ENCODE results near the gene FALEC.
A peak's percentile ranks its signal among the peaks of the same experiment; 100 is the strongest.

Gene FALEC

DNA sequence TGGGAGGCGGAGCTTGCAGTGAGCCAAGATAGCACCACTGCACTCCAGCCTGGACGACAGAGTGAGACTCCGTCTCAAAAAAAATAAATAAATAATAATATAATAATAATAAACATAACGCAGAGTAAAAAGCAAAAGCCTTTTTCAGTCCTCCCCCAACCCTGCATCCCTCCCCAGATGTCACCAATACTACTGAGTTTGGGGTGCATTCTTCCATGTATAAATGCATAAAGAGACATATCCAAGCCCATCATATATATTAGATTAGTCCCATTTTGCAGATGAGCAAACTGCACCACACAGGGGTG is 32.7 kb downstream of the FALEC start:
- no peak for DNase-seq

DNA sequence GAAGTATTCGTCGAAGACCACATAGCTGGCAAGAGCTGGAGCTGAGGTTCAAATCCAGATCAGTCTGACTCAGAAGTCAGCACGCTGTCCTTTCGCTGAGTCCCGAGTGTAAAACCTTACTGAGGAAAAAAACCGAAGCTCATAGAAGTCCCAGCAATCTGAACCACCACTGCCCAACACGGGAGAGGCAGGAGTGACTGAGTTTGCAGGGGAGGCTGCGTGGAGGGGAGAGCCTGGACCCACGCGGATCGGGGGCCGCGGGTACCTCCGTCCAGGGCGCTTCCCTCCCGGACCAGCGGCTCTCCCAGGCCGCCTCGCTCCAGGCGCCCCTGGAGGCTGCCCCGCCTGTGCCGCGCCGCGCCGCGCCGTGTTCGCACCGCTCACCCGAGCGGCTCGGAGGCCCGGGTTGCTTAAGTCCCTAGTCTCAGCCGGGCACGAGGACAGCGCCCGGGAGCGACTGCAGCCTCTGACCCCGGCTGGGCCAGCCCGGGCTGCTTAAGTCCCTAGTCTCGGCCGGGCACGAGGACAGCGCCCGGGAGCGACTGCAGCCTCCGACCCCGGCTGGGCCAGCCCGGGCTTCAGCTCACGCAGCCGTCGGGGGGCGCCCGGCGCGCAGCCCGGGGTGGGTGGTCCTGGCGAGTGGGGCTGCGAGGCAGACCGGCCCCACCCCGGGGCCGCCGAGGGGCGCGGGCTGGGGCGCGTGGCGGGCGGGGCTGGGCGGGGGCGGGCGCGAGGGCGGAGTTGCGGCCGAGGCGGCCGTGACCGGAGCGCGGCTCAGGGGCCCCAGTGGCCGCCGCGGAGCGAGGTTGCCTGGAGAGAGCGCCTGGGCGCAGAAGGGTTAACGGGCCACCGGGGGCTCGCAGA is 33.3 kb downstream of the FALEC start, which contains the start of gene ADAMTSL4:
Gene ADAMTSL4, plus strand, starts transcription at position 777 of the 864 bp plus-strand sequence. CDS start 2,881 bp downstream, outside the sequence.
- no peak for DNase-seq

DNA sequence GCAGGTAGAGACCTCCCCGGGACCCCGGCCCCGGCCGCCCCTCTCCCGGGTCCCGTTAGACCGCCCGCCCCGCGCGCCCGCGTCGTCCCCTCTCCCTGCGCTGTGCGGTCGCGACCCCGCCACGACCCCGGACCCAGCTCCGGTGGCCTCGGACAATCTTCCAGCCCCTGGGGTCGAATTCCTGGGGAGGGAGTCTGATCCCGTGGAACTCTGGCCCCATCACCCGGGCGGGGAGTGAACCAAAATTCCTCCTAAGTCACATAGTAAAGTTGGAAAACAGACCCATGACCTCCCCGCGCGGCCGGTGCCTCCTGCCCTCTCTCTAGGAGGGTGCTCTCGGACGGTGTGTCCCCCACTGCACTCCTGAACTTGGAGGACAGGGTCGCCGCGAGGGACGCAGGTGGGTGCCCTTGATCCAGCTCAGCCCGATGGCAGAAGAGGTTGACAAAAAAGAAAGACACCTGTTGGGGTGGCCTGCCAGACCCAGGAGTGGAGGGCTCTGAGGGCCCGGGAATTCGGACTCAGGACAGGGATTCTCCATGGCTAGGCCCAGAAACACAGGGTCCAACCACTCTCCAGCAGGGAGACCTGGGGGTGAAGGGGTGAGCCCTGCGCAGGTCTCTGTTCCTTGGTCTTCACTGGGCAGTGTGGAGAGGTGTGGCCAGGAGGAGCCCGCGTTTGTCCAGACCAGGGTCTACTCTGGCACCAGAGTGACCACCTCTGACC is 34.1 kb downstream of the FALEC start:
- no peak for DNase-seq

DNA sequence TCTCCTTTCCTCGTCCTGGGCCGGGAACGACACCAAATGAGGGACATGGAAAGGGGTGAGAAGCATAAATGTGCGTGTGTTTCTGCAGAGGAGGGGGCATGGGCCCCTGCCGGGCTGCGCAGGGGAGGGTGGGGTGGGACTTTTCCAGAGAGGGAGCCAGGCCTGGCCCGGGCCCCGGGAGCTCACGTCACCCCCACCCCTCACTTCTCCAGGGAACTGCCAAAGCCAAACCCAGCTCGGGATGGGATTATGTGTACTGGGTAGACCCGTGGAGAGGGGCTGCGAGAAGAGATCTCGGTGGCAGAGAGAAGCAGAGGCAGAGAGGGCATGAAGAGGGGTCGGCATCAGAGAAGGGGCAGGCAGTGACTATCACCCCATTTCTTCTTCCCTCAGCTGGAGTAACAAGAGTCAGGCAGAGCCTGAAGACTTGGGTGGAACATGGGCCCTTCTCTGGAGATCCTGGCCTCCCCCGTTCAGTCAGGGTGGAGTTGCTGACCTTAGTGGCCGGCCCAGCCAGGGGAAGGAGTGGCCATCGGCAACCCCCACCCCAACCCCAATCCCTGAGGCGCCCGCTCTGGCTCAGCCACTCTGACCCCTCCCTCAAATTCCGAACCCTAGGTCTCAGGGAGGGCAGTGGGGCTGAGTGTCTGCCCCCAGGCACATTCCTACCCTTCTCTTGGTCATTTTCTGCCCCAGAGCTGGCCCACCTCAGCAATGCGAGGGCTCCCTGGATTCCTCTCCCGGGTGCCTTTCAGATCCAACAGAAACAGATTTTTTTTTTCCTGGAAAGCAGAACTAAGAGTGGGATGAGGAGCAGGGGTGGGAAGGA is 34.9 kb downstream of the FALEC start:
- no peak for DNase-seq

DNA sequence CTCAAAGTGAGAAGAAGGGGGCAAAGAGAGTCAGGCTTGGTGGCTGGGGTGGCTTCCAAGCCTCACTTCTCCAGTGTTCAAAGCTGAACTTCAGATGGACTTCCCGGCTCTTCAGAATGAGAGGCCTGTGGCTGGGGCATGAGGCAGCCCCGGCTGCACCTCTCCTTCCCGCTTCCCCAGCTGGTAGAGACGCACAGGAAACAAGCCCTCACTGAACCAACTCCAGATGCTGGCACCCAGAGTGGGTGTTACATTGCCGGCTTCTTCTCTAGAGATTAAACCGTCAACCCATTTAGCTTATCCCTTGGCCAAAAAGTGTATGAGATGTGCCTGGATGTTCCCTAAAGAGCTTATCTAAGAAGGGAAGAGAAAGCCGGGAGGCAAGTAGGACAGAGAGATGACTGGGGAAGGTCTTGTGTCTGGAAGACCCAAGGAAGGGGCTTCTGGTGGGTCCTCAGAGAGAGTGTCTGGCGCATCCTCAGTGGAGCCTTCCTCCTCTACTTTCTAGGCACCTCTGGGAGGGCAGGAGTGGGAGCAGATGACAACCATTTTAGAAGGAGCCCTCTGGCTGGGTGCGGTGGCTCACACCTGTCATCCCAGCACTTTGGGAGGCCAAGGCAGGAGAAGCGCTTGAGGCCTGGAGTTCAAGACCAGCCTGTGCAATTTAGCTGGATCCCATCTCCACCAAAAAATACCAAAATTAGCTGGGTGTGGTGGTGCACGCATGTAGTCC is 35.7 kb downstream of the FALEC start:
- DNase-seq, result no peak

DNA sequence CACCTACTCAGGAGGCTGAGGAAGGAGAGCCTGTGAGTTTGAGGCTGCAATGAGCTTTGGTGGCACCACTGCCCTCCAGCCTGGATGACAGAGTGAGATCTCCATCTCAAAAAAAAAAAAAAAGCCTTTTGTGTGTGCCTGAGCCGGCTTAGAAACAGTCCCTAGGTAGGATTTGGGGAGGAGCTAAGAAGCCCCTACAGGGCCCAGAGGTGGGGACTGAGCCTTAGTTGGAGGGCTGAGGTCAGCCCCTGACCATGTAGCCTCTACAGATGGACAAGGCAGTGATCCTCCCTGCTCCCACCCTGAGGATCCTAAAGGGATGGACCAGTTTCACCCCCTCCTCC is 36.2 kb downstream of the FALEC start:
- DNase-seq, result no peak

- no peak for DNase-seq
These were observed 36.8 kb downstream of the FALEC start for GRCh38 chr1:150552128-150552910.

DNA sequence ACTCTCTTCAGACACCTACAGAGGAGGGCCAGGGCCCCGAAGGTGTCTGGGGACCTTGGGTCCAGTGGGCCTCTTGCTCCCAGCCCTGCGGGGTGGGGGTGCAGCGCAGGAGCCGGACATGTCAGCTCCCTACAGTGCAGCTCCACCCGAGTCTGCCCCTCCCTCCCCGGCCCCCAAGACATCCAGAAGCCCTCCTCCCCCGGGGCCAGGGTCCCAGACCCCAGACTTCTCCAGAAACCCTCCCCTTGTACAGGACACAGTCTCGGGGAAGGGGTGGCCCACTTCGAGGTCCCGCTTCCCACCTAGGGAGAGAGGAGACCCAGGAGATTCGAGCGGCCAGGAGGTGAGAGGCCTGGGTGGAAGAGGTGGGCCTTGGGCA is 37.3 kb downstream of the FALEC start:
- DNase-seq, result no peak

- no peak for DNase-seq
These were observed 38.0 kb downstream of the FALEC start for GRCh38 chr1:150553392-150554085.

- no peak for DNase-seq
These were observed 38.5 kb downstream of the FALEC start for GRCh38 chr1:150554086-150554452.

DNA sequence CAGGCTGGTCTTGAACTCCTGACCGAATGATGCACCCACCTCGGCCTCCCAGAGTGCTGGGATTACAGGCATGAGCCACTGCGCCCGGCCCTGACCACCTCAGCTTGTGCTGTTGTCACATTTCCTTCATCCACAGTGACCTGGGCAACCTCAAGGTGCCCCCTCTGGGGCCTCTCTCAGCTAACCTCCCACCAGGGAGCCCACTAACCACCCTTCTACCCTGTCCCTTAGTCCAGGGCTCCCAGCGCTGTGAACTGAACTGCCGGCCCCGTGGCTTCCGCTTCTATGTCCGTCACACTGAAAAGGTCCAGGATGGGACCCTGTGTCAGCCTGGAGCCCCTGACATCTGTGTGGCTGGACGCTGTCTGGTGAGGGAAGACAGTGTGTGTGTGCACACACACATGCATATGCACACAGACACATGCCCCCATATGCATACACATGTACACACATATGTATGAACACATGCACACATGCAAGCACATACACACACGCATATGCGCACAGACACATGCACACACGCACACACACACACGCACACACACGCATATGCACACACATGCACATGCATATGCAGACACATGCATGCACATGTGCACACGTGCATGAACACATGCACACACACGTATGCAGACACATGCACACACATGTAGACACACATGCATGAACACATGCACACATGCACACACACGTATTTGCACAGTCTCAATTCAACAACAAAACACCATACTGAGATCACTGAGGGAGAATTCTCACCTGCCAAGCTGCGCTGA is 39.8 kb downstream of the FALEC start:
- no peak for DNase-seq

GRCh38 chr1:150555971-150556865 is 40.7 kb downstream of the FALEC start:
- DNase-seq, result no peak

DNA sequence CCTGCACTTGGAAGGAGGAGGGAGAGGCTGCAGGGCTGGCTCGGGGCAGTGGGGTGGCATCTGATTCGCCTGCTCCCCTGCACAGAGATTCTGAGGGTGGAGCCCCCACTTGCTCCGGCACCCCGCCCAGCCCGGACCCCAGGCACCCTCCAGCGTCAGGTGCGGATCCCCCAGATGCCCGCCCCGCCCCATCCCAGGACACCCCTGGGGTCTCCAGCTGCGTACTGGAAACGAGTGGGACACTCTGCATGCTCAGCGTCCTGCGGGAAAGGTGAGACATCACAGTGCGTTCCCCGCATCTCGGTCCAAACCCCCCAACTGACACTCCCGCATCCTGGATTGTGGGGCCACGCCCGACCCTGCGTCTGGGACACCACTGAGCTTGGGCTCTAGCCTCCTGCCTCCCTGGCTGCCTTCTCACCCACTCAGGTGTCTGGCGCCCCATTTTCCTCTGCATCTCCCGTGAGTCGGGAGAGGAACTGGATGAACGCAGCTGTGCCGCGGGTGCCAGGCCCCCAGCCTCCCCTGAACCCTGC is 41.6 kb downstream of the FALEC start:
- DNase-seq, result no peak

- DNase-seq, result no peak
These were observed 42.3 kb downstream of the FALEC start for GRCh38 chr1:150557813-150558212.

DNA sequence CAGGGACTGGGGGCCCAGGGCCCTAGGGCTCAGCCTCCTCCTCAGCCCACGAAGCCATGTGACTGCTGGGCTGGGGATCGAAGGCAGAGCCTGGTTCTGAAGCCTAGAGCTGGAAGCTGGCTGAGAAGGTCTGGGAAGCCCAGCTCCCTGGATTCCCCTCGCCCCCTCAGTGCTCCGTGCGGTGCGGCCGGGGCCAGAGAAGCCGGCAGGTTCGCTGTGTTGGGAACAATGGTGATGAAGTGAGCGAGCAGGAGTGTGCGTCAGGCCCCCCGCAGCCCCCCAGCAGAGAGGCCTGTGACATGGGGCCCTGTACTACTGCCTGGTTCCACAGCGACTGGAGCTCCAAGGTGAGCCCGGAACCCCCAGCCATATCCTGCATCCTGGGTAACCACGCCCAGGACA is 42.8 kb downstream of the FALEC start:
- DNase-seq, result no peak

- no peak for DNase-seq
These were observed 43.5 kb downstream of the FALEC start for GRCh38 chr1:150558761-150559655.

DNA sequence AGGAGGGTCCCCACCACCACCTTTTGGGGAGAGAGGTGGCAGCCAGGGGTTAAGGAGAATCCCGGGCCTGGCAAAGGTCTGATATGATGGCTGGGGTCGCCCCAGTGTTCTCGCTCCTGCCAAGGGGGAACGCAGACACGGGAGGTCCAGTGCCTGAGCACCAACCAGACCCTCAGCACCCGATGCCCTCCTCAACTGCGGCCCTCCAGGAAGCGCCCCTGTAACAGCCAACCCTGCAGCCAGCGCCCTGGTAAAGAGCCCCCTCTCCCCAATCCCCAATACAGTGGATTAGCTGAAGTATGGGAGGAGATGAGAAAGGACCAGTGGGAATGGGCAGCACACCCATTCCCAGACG is 44.1 kb downstream of the FALEC start:
- no peak for DNase-seq

GRCh38 chr1:150560011-150560438 is 44.5 kb downstream of the FALEC start:
- DNase-seq, result peak; percentile 67

Data from stimulated activated CD4-positive, alpha-beta T cell treated with anti-CD3 and anti-CD28 coated beads, Interleukin-12 subunit alpha, Interleukin-12 subunit beta, amount 100 ng/mL, for 4 hours (primary cell).